Epithelial cell of alveolus of lung (primary cell): ENCODE data around the gene CCDC63. TPM values are rescaled to one million over a fixed set of nuclear protein-coding genes. Genes with fewer than 3 reads are reported as not detected.

Experiments used
- total RNA-seq: library from RNA; depleted of rRNA; stranded (reverse); fragments of >200 nt; gene quantifications from 2 replicates; pipeline ENCODE4 v1.2.1, GENCODE V29; 2015

CCDC63 gene
- not detected in 2 replicates for total RNA-seq

GRCh38 chr12:110846615-110847566, at the start of gene CCDC63:
TSS of gene CCDC63 (plus strand) at chr12:110846987. CDS start at chr12:110852955, 5,968 bp downstream.

GRCh38 chr12:110920324-110920910, 73.6 kb downstream of the CCDC63 start, which contains the start of gene MYL2:
TSS of gene MYL2 (minus strand) at chr12:110920579. CDS start at chr12:110920529, 50 bp downstream.

Other genes starting within 250 kb of the CCDC63 start
- gene TCTN1, start 232.9 kb upstream of the CCDC63 start, total RNA-seq = 22.9 and 75.0 TPM in 2 replicates
- gene HVCN1, start 157.9 kb upstream of the CCDC63 start, total RNA-seq = 4.4 and 6.4 TPM in 2 replicates
- gene PPP1CC, start 104.1 kb upstream of the CCDC63 start, total RNA-seq = 108 and 140 TPM in 2 replicates
- 0.64 TPM in 1 of 2 replicates, not detected in the other for gene MYL2, start 73.6 kb downstream of the CCDC63 start, total RNA-seq
- gene CUX2, start 187.2 kb downstream of the CCDC63 start, total RNA-seq = 0.65 TPM in 1 of 2 replicates, not detected in the other